Measurements from ENCODE around the gene ZNF423. TPM values are rescaled to one million over a fixed set of nuclear protein-coding genes. Genes with fewer than 3 reads are reported as not detected.

Gene ZNF423
- total and polyA plus RNA-seq, 2 of the 13 experiments (the other 11 are each of a cell fraction or from before 2014, with no cell fraction given): 0.07 to 0.31 TPM

- no peak for TF ChIP-seq MATR3 (CRISPR knock-in tag; IDR thresholded peaks at IDR 0.05)
- no peak for TF ChIP-seq ZNF891 (CRISPR knock-in tag; IDR thresholded peaks at IDR 0.05)
- no peak for TF ChIP-seq FOXA3 (CRISPR knock-in tag; IDR thresholded peaks at IDR 0.05)
Observed at GRCh38 chr16:49725651-49726050, 130.3 kb downstream of the ZNF423 start (continued).

DNA sequence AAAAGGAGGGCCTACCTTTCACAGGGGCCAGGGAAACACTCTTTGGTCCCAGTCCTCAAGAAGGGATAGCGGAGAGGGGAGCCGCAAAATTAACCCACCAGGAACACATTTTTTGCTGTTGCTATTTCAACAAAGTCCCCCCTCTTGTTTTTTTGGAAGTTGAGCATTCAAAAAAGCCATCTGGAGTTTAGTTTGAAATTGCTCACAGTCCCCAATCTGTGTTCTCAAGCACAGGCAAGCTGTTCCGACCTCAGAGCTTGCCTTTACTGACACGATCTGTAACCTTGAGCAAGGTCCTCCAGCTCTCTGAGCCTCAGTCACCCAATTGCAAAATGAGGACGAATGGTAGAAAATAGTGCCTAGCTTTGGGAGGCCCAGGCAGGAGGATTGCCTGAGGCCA lies 131.1 kb downstream of the ZNF423 start:
- H3K27ac ChIP-seq (ENCODE audit: extremely low read length, insufficient read depth, low read length): no peak overlapping the region
- intact Hi-C loops (cut with micrococcal nuclease; ENCODE audit: unreplicated experiment): no loop called here
- in situ Hi-C loops (cut with HindIII; ENCODE audit: extremely low pct_ligation_motif_present, low pct_unique_long_range_greater_than_20kb): no loop called here
- ATAC-seq (no peak), FAIRE-seq (no peak), DNase-seq (ENCODE audit: low spot score) (no peak)
- H3K9me3 ChIP-seq (ENCODE audit: low read length): no peaks in the 10 kb centered on the region
- ChIA-PET CTCF (ENCODE audit: low intra/inter-chr PET ratio, low total read pairs) (no interaction called here), POLR2A (no interaction called here)
- H3K4me2 ChIP-seq (ENCODE audit: low read depth, low read length): no peak overlapping the region
- H3K36me3 ChIP-seq (replicated peaks in 1 of 2; ENCODE audit: control insufficient read depth in 1 of 2, insufficient read depth in 2 of 2, low read length in 2 of 2): no peaks in the 10 kb centered on the region
- no TSS peak for BruUV-seq (replicated peaks)
- H3K4me1 ChIP-seq (ENCODE audit: insufficient read depth, low read length): no peaks in the 10 kb centered on the region
- no peaks in the 10 kb centered on the region for H3K79me2 ChIP-seq (ENCODE audit: insufficient read depth, low read length)
- TF ChIP-seq, protein P1, sequence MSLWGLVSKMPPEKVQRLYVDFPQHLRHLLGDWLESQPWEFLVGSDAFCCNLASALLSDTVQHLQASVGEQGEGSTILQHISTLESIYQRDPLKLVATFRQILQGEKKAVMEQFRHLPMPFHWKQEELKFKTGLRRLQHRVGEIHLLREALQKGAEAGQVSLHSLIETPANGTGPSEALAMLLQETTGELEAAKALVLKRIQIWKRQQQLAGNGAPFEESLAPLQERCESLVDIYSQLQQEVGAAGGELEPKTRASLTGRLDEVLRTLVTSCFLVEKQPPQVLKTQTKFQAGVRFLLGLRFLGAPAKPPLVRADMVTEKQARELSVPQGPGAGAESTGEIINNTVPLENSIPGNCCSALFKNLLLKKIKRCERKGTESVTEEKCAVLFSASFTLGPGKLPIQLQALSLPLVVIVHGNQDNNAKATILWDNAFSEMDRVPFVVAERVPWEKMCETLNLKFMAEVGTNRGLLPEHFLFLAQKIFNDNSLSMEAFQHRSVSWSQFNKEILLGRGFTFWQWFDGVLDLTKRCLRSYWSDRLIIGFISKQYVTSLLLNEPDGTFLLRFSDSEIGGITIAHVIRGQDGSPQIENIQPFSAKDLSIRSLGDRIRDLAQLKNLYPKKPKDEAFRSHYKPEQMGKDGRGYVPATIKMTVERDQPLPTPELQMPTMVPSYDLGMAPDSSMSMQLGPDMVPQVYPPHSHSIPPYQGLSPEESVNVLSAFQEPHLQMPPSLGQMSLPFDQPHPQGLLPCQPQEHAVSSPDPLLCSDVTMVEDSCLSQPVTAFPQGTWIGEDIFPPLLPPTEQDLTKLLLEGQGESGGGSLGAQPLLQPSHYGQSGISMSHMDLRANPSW (CRISPR knock-in tag; IDR thresholded peaks at IDR 0.05; ENCODE audit: borderline replicate concordance): no peak
- TF ChIP-seq ZNF138 (CRISPR knock-in tag; IDR thresholded peaks at IDR 0.05; ENCODE audit: low read depth) (no peak), ZNF552 (CRISPR knock-in tag; IDR thresholded peaks at IDR 0.05; ENCODE audit: borderline replicate concordance) (no peak)
- 26% methylated on average over 5 of the region's 5 CpGs for WGBS (ENCODE audit: low lambda C conversion rate)
- H2AFZ ChIP-seq (ENCODE audit: low read length): no peak overlapping the region
- no peak overlapping the region for H3K9ac ChIP-seq (ENCODE audit: insufficient read depth, low read depth, low read length)
- peaks cover 5 to 39% of the 10 kb centered on the region in 2 experiments; a peak in 4 of 5 replicates for H3K27me3 ChIP-seq (ENCODE audit: control insufficient read depth in 1 of 2, insufficient read depth in 2 of 2, low read length in 2 of 2)
- no peaks in the 10 kb centered on the region; the same call in 1 of the 2 replicates for H4K20me1 ChIP-seq (ENCODE audit: insufficient read depth, low read length)
- no peak overlapping the region for H3K4me3 ChIP-seq (replicated peaks in 1 of 3; ENCODE audit: insufficient read depth in 1 of 3, low read depth in 2 of 3, low read length in 3 of 3)

Measured in HepG2 (cell line).